NT2/D1 (cell line): Measurements from ENCODE around the gene KIFC3.

Experiments
- SUZ12 ChIP-seq: IDR thresholded peaks from 2 replicates; pipeline ENCODE4 v1.6.1; 2011; ENCODE audit not compliant: insufficient read length, insufficient read depth; ENCODE audit errors: extremely low read depth
- ZNF274 ChIP-seq: IDR thresholded peaks from 2 replicates; pipeline ENCODE4 v1.6.1; 2011; ENCODE audit warnings: mild to moderate bottlenecking, low read depth, low read length

- TF ChIP-seq ZNF274 (no peak), SUZ12 (no peak)
These were observed 92.6 kb downstream of the KIFC3 start for GRCh38 chr16:57709663-57710062.
